Measurements from ENCODE around the gene BHLHE40.

The BHLHE40 gene

GRCh38 chr3:4978966-4979427, 240 bp upstream of the BHLHE40 start:
- peak overlapping the region; percentile 79 for H3K4me3 ChIP-seq (ENCODE audit: control insufficient read depth, low read depth, low read length)
- DNase-seq (ENCODE audit: low read depth) = peak; percentile 98
- no peak for TF ChIP-seq CTCF (IDR thresholded peaks at IDR 0.05; ENCODE audit: control insufficient read depth, insufficient read depth, low read depth, low read length, missing control alignments)

GRCh38 chr3:4980229-4981203, 1.3 kb downstream of the BHLHE40 start:
- peak; percentile 96 for TF ChIP-seq CTCF (IDR thresholded peaks at IDR 0.05; ENCODE audit: control insufficient read depth, insufficient read depth, low read depth, low read length, missing control alignments)
- peak overlapping the region; percentile 79 for H3K4me3 ChIP-seq (ENCODE audit: control insufficient read depth, low read depth, low read length)
- peak; percentile 85 for DNase-seq (ENCODE audit: low read depth)

- TF ChIP-seq CTCF (IDR thresholded peaks at IDR 0.05; ENCODE audit: control insufficient read depth, insufficient read depth, low read depth, low read length, missing control alignments) = no peak
- peak overlapping the region; percentile 79 for H3K4me3 ChIP-seq (ENCODE audit: control insufficient read depth, low read depth, low read length)
- DNase-seq (ENCODE audit: low read depth) = no peak
Measured at GRCh38 chr3:4981294-4981664, 2.0 kb downstream of the BHLHE40 start.

- peak overlapping the region; percentile 79 for H3K4me3 ChIP-seq (ENCODE audit: control insufficient read depth, low read depth, low read length)
- DNase-seq (ENCODE audit: low read depth) = no peak
- TF ChIP-seq CTCF (IDR thresholded peaks at IDR 0.05; ENCODE audit: control insufficient read depth, insufficient read depth, low read depth, low read length, missing control alignments) = peak; percentile 49
Measured at GRCh38 chr3:4981665-4982494, 2.6 kb downstream of the BHLHE40 start.

GRCh38 chr3:4982773-4983738, 3.8 kb downstream of the BHLHE40 start:
- TF ChIP-seq CTCF (IDR thresholded peaks at IDR 0.05; ENCODE audit: control insufficient read depth, insufficient read depth, low read depth, low read length, missing control alignments) = no peak
- DNase-seq (ENCODE audit: low read depth) = no peak
- H3K4me3 ChIP-seq (ENCODE audit: control insufficient read depth, low read depth, low read length) = peak overlapping the region; percentile 46
